K562 (cell line): Measurements from ENCODE around the gene PRCD. TPM values are rescaled to one million over a fixed set of nuclear protein-coding genes. Genes with fewer than 3 reads are reported as not detected.

Experiments
- CC2D1A ChIP-seq: fragments of 450-650 bp; IDR thresholded peaks from 2 replicates; pipeline ENCODE4 v1.6.1; 2017; ENCODE audit warnings: mild to moderate bottlenecking
- CREM ChIP-seq: IDR thresholded peaks from 2 replicates; pipeline ENCODE4 v1.6.1; 2014; ENCODE audit warnings: antibody characterized with exemption, low read depth
- ETV5 ChIP-seq: sonication (generic); formaldehyde crosslinking; IDR thresholded peaks from 2 replicates; pipeline ENCODE4 v1.4.0; 2020; ENCODE audit warnings: low read depth, mild to moderate bottlenecking, missing genetic modification reagents
- RB1 ChIP-seq: fragments of 450-650 bp; IDR thresholded peaks from 2 replicates; pipeline ENCODE4 v1.6.1; 2017; ENCODE audit warnings: low read depth, mild to moderate bottlenecking
- RCOR1 ChIP-seq, 2 experiments: IDR thresholded peaks; 2 replicates each; pipeline ENCODE4 v1.6.1; 2012; ENCODE audit warnings: low read depth in 2 of 2, low read length in 2 of 2, borderline replicate concordance in 1 of 2, improper control_type of control experiment in 1 of 2
- SMC3 ChIP-seq: conservative IDR thresholded peaks from 2 replicates; pipeline ENCODE4 v1.6.1; 2011; ENCODE audit warnings: low read depth, low read length, improper control_type of control experiment; ENCODE audit not compliant: insufficient read depth
- ZNF263 ChIP-seq: sonication (generic); formaldehyde crosslinking; IDR thresholded peaks from 2 replicates; pipeline ENCODE4 v1.8.0; 2022; ENCODE audit warnings: mild to moderate bottlenecking, missing genetic modification reagents, borderline replicate concordance
- polyA plus RNA-seq, 8 experiments: library from polyadenylated mRNA; depleted of rRNA in 4 of 8; stranded (reverse) in 5 of 8; unstranded in 3 of 8; fragments of >200 nt; fragmentation: Nextera tagmentation in 2 of 8; fragmentation: Illumina TruSeq in 1 of 8; extraction: Ambion mirVana in 2 of 8; extraction: Trizol in 1 of 8; gene quantifications; 2 replicates each; pipeline versions ENCODE4 v1.2.1 to v1.2.3, GENCODE V29; 2011 to 2014; ENCODE audit warnings: inconsistent platforms in 1 of 8, missing spikeins in 1 of 8
- total RNA-seq, 7 experiments: library from RNA; depleted of rRNA in 6 of 7; stranded (reverse); fragments of >200 nt in 6 of 7; fragmentation: Illumina TruSeq in 2 of 7; extraction: Trizol in 2 of 7; gene quantifications; 2 replicates each; pipeline versions ENCODE4 v1.2.1 to v1.2.3, GENCODE V29; 2011 to 2021; ENCODE audit warnings: low replicate concordance in 1 of 7
- TF ChIP-seq, protein P1 (sequence below), 2 experiments: fragments of 450-650 bp; formaldehyde crosslinking in 1 of 2; IDR thresholded peaks; 2 replicates each; pipeline versions ENCODE4 v1.4.0 to v1.6.1; 2014 to 2020; ENCODE audit warnings: mild to moderate bottlenecking in 2 of 2, borderline replicate concordance in 1 of 2, low read depth in 1 of 2

Gene PRCD
- total and polyA plus RNA-seq, 9 of the 15 experiments (the other 6 are each of a cell fraction or from before 2014, with no cell fraction given): 0.20 to 0.25 (median 0.21) TPM; not detected in 6

DNA sequence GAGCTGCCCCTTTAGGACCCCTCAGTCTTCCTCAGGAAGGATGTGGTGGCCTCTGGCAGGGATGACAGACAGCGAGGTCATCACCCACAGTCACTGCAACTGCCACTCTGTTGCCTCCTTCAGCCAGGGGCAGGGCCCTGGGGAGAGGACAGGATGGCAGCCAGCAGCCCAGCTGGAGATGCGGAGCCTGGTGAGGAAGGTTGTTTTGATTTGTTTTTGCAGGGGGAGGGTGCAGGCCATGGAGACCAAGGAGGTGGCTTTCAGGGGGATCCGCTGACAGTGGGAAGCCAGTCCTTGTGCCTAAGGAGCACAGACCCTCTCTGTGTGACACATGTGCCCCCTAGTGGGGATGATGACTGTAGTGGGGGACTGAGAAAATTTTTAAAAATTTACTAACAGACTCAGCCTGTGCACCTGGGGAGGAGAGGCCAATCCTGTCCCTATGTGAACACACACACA, 7.4 kb downstream of the PRCD start (continued):
- TF ChIP-seq SMC3: peak; percentile 91
- peak; percentile 61; the same call in 1 of the 2 replicates for TF ChIP-seq CREM
- TF ChIP-seq ETV5 (CRISPR knock-in tag): no peak
- 0 out of 4 replicates have a peak, but pooled peaks of 1 of the 2 experiments have one; percentile 12 for TF ChIP-seq RCOR1 (IDR thresholded peaks at IDR 0.05; ENCODE audit: borderline replicate concordance in 1 of 2, low read depth in 2 of 2, low read length in 2 of 2)
- TF ChIP-seq, protein P1, sequence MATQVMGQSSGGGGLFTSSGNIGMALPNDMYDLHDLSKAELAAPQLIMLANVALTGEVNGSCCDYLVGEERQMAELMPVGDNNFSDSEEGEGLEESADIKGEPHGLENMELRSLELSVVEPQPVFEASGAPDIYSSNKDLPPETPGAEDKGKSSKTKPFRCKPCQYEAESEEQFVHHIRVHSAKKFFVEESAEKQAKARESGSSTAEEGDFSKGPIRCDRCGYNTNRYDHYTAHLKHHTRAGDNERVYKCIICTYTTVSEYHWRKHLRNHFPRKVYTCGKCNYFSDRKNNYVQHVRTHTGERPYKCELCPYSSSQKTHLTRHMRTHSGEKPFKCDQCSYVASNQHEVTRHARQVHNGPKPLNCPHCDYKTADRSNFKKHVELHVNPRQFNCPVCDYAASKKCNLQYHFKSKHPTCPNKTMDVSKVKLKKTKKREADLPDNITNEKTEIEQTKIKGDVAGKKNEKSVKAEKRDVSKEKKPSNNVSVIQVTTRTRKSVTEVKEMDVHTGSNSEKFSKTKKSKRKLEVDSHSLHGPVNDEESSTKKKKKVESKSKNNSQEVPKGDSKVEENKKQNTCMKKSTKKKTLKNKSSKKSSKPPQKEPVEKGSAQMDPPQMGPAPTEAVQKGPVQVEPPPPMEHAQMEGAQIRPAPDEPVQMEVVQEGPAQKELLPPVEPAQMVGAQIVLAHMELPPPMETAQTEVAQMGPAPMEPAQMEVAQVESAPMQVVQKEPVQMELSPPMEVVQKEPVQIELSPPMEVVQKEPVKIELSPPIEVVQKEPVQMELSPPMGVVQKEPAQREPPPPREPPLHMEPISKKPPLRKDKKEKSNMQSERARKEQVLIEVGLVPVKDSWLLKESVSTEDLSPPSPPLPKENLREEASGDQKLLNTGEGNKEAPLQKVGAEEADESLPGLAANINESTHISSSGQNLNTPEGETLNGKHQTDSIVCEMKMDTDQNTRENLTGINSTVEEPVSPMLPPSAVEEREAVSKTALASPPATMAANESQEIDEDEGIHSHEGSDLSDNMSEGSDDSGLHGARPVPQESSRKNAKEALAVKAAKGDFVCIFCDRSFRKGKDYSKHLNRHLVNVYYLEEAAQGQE (IDR thresholded peaks at IDR 0.05; ENCODE audit: borderline replicate concordance): peak; percentile 84
- TF ChIP-seq, protein P1 (CRISPR knock-in tag; IDR thresholded peaks at IDR 0.05; ENCODE audit: low read depth): no peak
- no peak for TF ChIP-seq ZNF263
- TF ChIP-seq RB1: peak; percentile 21; the same call in 1 of the 2 replicates
- peak; percentile 63 for TF ChIP-seq CC2D1A
